Measurements from ENCODE around the gene GRAPL.
"Not testable (repeated sequence)": the region's sequence is repeated elsewhere in the genome, so short reads cannot be mapped to it uniquely, and the experiment has no call there.

Gene GRAPL

GRCh38 chr17:19127148-19127980, at the start of gene GRAPL:
TSS of gene GRAPL (plus strand) at chr17:19127589. CDS start at chr17:19127620, 31 bp downstream.
- not testable (repeated sequence) for H3K36me3 Mint-ChIP-seq (ENCODE audit: low read depth); H3K4me1 Mint-ChIP-seq (ENCODE audit: low read depth); H3K9me3 Mint-ChIP-seq; DNase-seq; H3K27ac Mint-ChIP-seq; H3K27me3 Mint-ChIP-seq; H3K4me3 Mint-ChIP-seq

GRCh38 chr17:19088804-19089685, 38.3 kb upstream of the GRAPL start:
- not testable (repeated sequence) for H3K9me3 Mint-ChIP-seq; H3K27ac Mint-ChIP-seq; H3K36me3 Mint-ChIP-seq (ENCODE audit: low read depth); H3K4me1 Mint-ChIP-seq (ENCODE audit: low read depth); DNase-seq; H3K4me3 Mint-ChIP-seq; H3K27me3 Mint-ChIP-seq

GRCh38 chr17:19090058-19090772, 37.2 kb upstream of the GRAPL start:
- H3K4me3 Mint-ChIP-seq; DNase-seq; H3K27me3 Mint-ChIP-seq; H3K4me1 Mint-ChIP-seq (ENCODE audit: low read depth); H3K9me3 Mint-ChIP-seq; H3K36me3 Mint-ChIP-seq (ENCODE audit: low read depth); H3K27ac Mint-ChIP-seq: not testable (repeated sequence)

- H3K27me3 Mint-ChIP-seq; H3K27ac Mint-ChIP-seq; H3K9me3 Mint-ChIP-seq; H3K36me3 Mint-ChIP-seq (ENCODE audit: low read depth); H3K4me3 Mint-ChIP-seq; H3K4me1 Mint-ChIP-seq (ENCODE audit: low read depth): not testable (repeated sequence)
- DNase-seq = peak; percentile 26
Measured at GRCh38 chr17:19092737-19093683, 34.4 kb upstream of the GRAPL start.

- H3K36me3 Mint-ChIP-seq (ENCODE audit: low read depth); H3K27ac Mint-ChIP-seq; H3K9me3 Mint-ChIP-seq; H3K4me3 Mint-ChIP-seq; DNase-seq; H3K4me1 Mint-ChIP-seq (ENCODE audit: low read depth); H3K27me3 Mint-ChIP-seq: not testable (repeated sequence)
Measured at GRCh38 chr17:19093684-19094438, 33.5 kb upstream of the GRAPL start.

GRCh38 chr17:19108517-19108916, 18.9 kb upstream of the GRAPL start:
- DNase-seq; H3K27me3 Mint-ChIP-seq; H3K9me3 Mint-ChIP-seq; H3K4me3 Mint-ChIP-seq; H3K36me3 Mint-ChIP-seq (ENCODE audit: low read depth); H3K27ac Mint-ChIP-seq; H3K4me1 Mint-ChIP-seq (ENCODE audit: low read depth): not testable (repeated sequence)

GRCh38 chr17:19110189-19111097, 16.9 kb upstream of the GRAPL start:
- not testable (repeated sequence) for H3K4me1 Mint-ChIP-seq (ENCODE audit: low read depth); H3K9me3 Mint-ChIP-seq; H3K27me3 Mint-ChIP-seq; DNase-seq; H3K27ac Mint-ChIP-seq; H3K36me3 Mint-ChIP-seq (ENCODE audit: low read depth); H3K4me3 Mint-ChIP-seq

- H3K27me3 Mint-ChIP-seq; H3K9me3 Mint-ChIP-seq; H3K36me3 Mint-ChIP-seq (ENCODE audit: low read depth); H3K4me1 Mint-ChIP-seq (ENCODE audit: low read depth); H3K27ac Mint-ChIP-seq: not testable (repeated sequence)
- peak; percentile 53 for DNase-seq
- peak overlapping the region; percentile 41 for H3K4me3 Mint-ChIP-seq
Measured at GRCh38 chr17:19111111-19111711, 16.2 kb upstream of the GRAPL start.

- H3K27me3 Mint-ChIP-seq; H3K36me3 Mint-ChIP-seq (ENCODE audit: low read depth); H3K4me1 Mint-ChIP-seq (ENCODE audit: low read depth); H3K9me3 Mint-ChIP-seq: not testable (repeated sequence)
- DNase-seq = peak; percentile 39
- H3K4me3 Mint-ChIP-seq = peak overlapping the region; percentile 39
- peak overlapping the region; percentile 59 for H3K27ac Mint-ChIP-seq
Measured at GRCh38 chr17:19111801-19112458, 15.5 kb upstream of the GRAPL start.

GRCh38 chr17:19112459-19112826, 14.9 kb upstream of the GRAPL start:
- H3K36me3 Mint-ChIP-seq (ENCODE audit: low read depth); H3K4me1 Mint-ChIP-seq (ENCODE audit: low read depth); H3K27me3 Mint-ChIP-seq; H3K27ac Mint-ChIP-seq; H3K4me3 Mint-ChIP-seq; H3K9me3 Mint-ChIP-seq: not testable (repeated sequence)
- peak; percentile 30 for DNase-seq

GRCh38 chr17:19118695-19119094, 8.7 kb upstream of the GRAPL start:
- not testable (repeated sequence) for H3K4me1 Mint-ChIP-seq (ENCODE audit: low read depth); DNase-seq; H3K9me3 Mint-ChIP-seq; H3K36me3 Mint-ChIP-seq (ENCODE audit: low read depth); H3K4me3 Mint-ChIP-seq; H3K27me3 Mint-ChIP-seq; H3K27ac Mint-ChIP-seq

- H3K9me3 Mint-ChIP-seq; H3K4me3 Mint-ChIP-seq; H3K27me3 Mint-ChIP-seq; H3K36me3 Mint-ChIP-seq (ENCODE audit: low read depth); DNase-seq; H3K4me1 Mint-ChIP-seq (ENCODE audit: low read depth); H3K27ac Mint-ChIP-seq: not testable (repeated sequence)
Measured at GRCh38 chr17:19125289-19125688, 2.1 kb upstream of the GRAPL start.
